DMS79 treated with DMSO at 0.1 percent for 48 hours (cell line): ENCODE results near the gene BICD1.
A peak's percentile ranks its signal among the peaks of the same experiment; 100 is the strongest.
"Not testable (repeated sequence)": the region's sequence is repeated elsewhere in the genome, so short reads cannot be mapped to it uniquely, and the experiment has no call there.

Experiments used
- DNase-seq: peaks from one replicate; lab custom pipeline; 2025; lab: John Stamatoyannopoulos, UW

BICD1 gene

GRCh38 chr12:32146074-32146873 lies 39.6 kb downstream of the BICD1 start:
- DNase-seq, result no peak

GRCh38 chr12:32148372-32148771 lies 41.7 kb downstream of the BICD1 start:
- no peak for DNase-seq

- no peak for DNase-seq
Measured at GRCh38 chr12:32149489-32149888, 42.8 kb downstream of the BICD1 start.

GRCh38 chr12:32151086-32151485 lies 44.4 kb downstream of the BICD1 start:
- no peak for DNase-seq

GRCh38 chr12:32151552-32151951 lies 44.9 kb downstream of the BICD1 start:
- no peak for DNase-seq

GRCh38 chr12:32155041-32155440 lies 48.4 kb downstream of the BICD1 start:
- no peak for DNase-seq

- DNase-seq, result no peak
Measured at GRCh38 chr12:32155961-32156529, 49.4 kb downstream of the BICD1 start.

- DNase-seq, result no peak
Measured at GRCh38 chr12:32158525-32158924, 51.9 kb downstream of the BICD1 start.

- no peak for DNase-seq
Measured at GRCh38 chr12:32159381-32159780, 52.7 kb downstream of the BICD1 start.

- DNase-seq, result no peak
Measured at GRCh38 chr12:32159925-32160324, 53.3 kb downstream of the BICD1 start.

- no peak for DNase-seq
Measured at GRCh38 chr12:32161058-32161457, 54.4 kb downstream of the BICD1 start.

GRCh38 chr12:32163596-32163995 lies 56.9 kb downstream of the BICD1 start:
- no peak for DNase-seq

GRCh38 chr12:32166510-32166909 lies 59.9 kb downstream of the BICD1 start:
- DNase-seq, result no peak

GRCh38 chr12:32170437-32170998 lies 63.9 kb downstream of the BICD1 start:
- no peak for DNase-seq

GRCh38 chr12:32171211-32171610 lies 64.6 kb downstream of the BICD1 start:
- DNase-seq, result no peak

GRCh38 chr12:32176606-32177005 lies 70.0 kb downstream of the BICD1 start:
- DNase-seq, result no peak

GRCh38 chr12:32178341-32179010 lies 71.8 kb downstream of the BICD1 start:
- no peak for DNase-seq

- DNase-seq, result no peak
Measured at GRCh38 chr12:32179011-32179395, 72.4 kb downstream of the BICD1 start.

- peak; percentile 16 for DNase-seq
Measured at GRCh38 chr12:32181498-32182175, 75.0 kb downstream of the BICD1 start.

GRCh38 chr12:32183650-32184049 lies 77.0 kb downstream of the BICD1 start:
- no peak for DNase-seq

GRCh38 chr12:32187127-32187526 lies 80.5 kb downstream of the BICD1 start:
- DNase-seq, result not testable (repeated sequence)

GRCh38 chr12:32191445-32191844 lies 84.8 kb downstream of the BICD1 start:
- DNase-seq, result no peak
